SU-DHL-6 (cell line): ENCODE data around the gene TAGLN2.

Experiments
- EZH2phosphoT487 ChIP-seq: fragments of 200-600 bp; sonication (generic), shearing (Covaris generic); conservative IDR thresholded peaks from 2 replicates; pipeline ENCODE4 v1.6.1; 2018; ENCODE audit warnings: mild to moderate bottlenecking, antibody characterized with exemption, low read length, moderate library complexity, mixed read lengths
- TF ChIP-seq, protein P1 (sequence below): fragments of 200-600 bp; sonication (generic); IDR thresholded peaks from one replicate; pipeline ENCODE4 v1.5.1; 2017; ENCODE audit warnings: antibody characterized with exemption, mild to moderate bottlenecking, low read length, moderate library complexity; ENCODE audit not compliant: insufficient read depth, poor library complexity, severe bottlenecking

DNA sequence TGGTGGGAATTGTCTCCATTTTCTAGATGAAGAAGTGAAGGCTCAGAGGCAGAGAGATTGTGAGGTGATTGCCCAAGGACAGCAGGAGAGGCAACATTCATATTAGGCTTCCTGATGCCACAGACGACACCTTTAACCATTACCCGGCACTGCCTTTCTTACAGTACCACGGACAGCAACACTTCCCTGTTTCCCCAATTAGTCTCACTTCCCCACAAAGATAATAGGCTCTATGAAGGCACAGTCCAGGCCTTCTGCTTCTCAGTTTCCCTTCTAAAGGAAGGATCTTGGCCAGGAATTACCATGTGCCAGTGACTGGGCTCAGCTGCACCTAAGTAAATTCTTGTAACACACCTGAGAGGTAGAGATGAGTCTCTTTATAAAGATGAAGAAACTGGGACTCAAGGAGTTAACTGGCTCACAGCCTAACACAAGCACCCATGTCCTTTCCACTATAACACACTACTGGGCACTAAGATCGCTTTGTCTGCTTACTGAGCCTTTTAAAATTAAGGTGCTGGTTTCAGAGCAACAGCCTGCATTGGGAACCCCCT is 10.5 kb upstream of the TAGLN2 start:
- TF ChIP-seq EZH2phosphoT487 = no peak
- TF ChIP-seq, protein P1, sequence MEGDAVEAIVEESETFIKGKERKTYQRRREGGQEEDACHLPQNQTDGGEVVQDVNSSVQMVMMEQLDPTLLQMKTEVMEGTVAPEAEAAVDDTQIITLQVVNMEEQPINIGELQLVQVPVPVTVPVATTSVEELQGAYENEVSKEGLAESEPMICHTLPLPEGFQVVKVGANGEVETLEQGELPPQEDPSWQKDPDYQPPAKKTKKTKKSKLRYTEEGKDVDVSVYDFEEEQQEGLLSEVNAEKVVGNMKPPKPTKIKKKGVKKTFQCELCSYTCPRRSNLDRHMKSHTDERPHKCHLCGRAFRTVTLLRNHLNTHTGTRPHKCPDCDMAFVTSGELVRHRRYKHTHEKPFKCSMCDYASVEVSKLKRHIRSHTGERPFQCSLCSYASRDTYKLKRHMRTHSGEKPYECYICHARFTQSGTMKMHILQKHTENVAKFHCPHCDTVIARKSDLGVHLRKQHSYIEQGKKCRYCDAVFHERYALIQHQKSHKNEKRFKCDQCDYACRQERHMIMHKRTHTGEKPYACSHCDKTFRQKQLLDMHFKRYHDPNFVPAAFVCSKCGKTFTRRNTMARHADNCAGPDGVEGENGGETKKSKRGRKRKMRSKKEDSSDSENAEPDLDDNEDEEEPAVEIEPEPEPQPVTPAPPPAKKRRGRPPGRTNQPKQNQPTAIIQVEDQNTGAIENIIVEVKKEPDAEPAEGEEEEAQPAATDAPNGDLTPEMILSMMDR = no peak
